Neutrophil (primary cell): ENCODE measurements around the gene HJV.

ENCODE experiments used
- H3K27ac ChIP-seq: fragments of 200-600 bp; sonication (generic); 2 replicates; pipeline ENCODE4 v1.5.1; 2016; ENCODE audit warnings: mild to moderate bottlenecking, moderate library complexity
- H3K27me3 ChIP-seq: fragments of 200-600 bp; sonication (generic); 2 replicates; pipeline ENCODE4 v1.6.0; 2016; ENCODE audit warnings: mild to moderate bottlenecking
- H3K36me3 ChIP-seq: fragments of 200-600 bp; sonication (generic); 2 replicates; pipeline ENCODE4 v1.5.1; 2017
- H3K4me1 ChIP-seq, 2 experiments: fragments of 200-600 bp in 1 of 2; sonication (generic) in 1 of 2; 1 replicate in 1 of 2; 2 replicates in 1 of 2; pipeline versions ENCODE4 v1.5.1 to v1.6.1; 2013 to 2016; ENCODE audit warnings: low read depth in 1 of 2, low read length in 1 of 2, mild to moderate bottlenecking in 1 of 2, moderate library complexity in 1 of 2; ENCODE audit not compliant: control insufficient read depth in 1 of 2, insufficient read depth in 1 of 2
- H3K4me3 ChIP-seq, 2 experiments: fragments of 200-600 bp in 1 of 2; sonication (generic) in 1 of 2; 1 replicate in 1 of 2; 2 replicates in 1 of 2; pipeline ENCODE4 v1.5.1; 2013 to 2016; ENCODE audit warnings: low read depth in 1 of 2, low read length in 1 of 2, mild to moderate bottlenecking in 1 of 2, moderate library complexity in 1 of 2
- H3K9me3 ChIP-seq: fragments of 200-600 bp; sonication (generic); 2 replicates; pipeline ENCODE4 v1.5.1; 2016
- TF ChIP-seq, protein P1 (sequence below): fragments of 200-600 bp; sonication (generic); IDR thresholded peaks from 2 replicates; pipeline ENCODE4 v1.5.1; 2016; ENCODE audit warnings: antibody characterized with exemption

HJV gene

DNA sequence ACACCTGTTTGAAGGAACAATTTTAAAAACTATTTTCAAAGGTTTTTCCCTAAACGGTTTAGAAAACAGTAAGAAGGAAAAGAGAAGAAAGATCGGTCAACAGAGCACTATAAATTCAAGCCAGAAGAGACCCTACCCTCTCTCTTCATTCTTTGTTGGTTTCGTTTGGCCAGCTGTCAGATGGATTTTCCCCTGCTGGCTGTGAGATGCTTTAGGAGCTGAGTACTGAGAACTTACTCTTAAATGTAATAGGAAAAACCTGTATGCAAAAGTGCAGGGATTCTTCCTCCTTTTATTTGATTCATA is 23.9 kb downstream of the HJV start:
- H3K9me3 ChIP-seq: no peaks in the 10 kb centered on the region
- no peaks in the 10 kb centered on the region for H3K27me3 ChIP-seq
- peaks cover 29% of the 10 kb centered on the region for H3K36me3 ChIP-seq
- H3K27ac ChIP-seq: peak overlapping the region; percentile 94
- TF ChIP-seq, protein P1, sequence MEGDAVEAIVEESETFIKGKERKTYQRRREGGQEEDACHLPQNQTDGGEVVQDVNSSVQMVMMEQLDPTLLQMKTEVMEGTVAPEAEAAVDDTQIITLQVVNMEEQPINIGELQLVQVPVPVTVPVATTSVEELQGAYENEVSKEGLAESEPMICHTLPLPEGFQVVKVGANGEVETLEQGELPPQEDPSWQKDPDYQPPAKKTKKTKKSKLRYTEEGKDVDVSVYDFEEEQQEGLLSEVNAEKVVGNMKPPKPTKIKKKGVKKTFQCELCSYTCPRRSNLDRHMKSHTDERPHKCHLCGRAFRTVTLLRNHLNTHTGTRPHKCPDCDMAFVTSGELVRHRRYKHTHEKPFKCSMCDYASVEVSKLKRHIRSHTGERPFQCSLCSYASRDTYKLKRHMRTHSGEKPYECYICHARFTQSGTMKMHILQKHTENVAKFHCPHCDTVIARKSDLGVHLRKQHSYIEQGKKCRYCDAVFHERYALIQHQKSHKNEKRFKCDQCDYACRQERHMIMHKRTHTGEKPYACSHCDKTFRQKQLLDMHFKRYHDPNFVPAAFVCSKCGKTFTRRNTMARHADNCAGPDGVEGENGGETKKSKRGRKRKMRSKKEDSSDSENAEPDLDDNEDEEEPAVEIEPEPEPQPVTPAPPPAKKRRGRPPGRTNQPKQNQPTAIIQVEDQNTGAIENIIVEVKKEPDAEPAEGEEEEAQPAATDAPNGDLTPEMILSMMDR: no peak
- H3K4me3 ChIP-seq: peak overlapping the region; percentile 95 to 100
- H3K4me1 ChIP-seq: peaks cover 32 to 57% of the 10 kb centered on the region in 2 experiments

DNA sequence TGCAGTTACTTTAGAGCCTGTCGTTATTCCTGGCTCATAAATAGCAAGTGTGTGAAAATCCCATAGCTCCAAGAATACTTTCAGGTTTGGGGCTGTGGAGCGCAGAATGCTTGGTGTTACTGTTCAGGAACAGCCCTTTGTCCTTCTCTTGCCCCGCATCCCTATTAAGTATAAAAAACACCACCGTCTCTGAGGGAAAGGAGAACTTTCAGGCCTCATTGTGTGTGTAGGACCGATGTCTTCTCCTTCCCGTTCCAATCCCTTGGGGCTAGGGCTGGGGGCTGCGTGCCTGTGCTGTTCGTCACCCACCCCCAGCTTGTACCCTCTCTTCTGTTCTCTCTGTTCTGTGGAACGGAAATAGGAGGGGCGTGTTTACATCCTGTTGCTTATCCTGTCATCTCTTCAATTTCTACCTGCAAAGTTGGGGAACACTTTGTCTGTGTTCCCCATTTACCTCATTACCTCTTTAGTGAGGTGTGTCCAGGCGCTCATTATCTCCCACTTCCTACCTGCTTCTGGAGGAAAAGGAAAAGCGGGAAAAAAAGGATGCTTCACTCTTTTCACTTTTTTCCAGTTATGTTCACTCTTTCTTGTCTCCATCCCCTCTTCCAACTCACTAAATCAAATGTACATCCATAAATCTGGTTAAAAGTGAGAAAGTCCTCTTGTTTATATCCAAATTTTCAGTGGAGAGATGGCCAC is 24.4 kb downstream of the HJV start:
- H3K4me3 ChIP-seq: peak overlapping the region; percentile 95 to 100
- no peaks in the 10 kb centered on the region for H3K27me3 ChIP-seq
- H3K36me3 ChIP-seq: peaks cover 34% of the 10 kb centered on the region
- H3K4me1 ChIP-seq: peaks cover 37 to 62% of the 10 kb centered on the region in 2 experiments
- H3K27ac ChIP-seq: peak overlapping the region; percentile 94
- no peaks in the 10 kb centered on the region for H3K9me3 ChIP-seq
- TF ChIP-seq, protein P1: no peak

DNA sequence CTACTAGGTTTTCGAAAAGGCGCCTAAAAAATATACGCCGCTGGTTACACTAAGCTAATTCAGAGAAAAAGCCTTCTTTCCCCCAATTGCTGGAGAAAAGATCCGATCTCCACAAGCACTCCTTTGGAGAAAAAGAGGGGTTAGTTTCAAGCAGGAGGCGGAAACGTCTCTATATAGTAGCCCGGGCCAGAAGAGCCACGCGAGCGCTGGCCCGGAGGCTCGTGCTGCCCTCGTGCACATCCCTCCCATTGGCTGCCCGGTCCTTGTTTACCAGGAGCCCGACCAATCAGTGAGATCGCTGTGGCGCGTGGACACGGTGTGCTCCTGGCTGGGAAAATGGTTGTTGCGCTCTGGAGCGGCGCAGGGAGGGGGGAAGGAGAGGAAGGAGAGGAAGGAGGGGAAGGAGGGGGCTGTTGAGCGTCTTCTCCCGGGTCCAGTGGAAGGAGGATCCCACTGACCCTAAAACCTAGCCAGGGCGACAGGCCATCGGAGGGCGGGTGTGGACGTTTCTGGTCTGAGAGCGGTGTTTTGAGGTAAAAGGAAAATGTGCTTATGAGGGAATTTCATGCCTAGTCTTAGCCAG is 25.0 kb downstream of the HJV start, which contains the start of gene TXNIP:
TSS of gene TXNIP (minus strand) at position 147 of the 583 bp plus-strand sequence. CDS start 313 bp downstream, outside the sequence.
- H3K4me1 ChIP-seq: peaks cover 43 to 69% of the 10 kb centered on the region in 2 experiments
- peaks cover 41% of the 10 kb centered on the region for H3K36me3 ChIP-seq
- no peaks in the 10 kb centered on the region for H3K9me3 ChIP-seq
- H3K27ac ChIP-seq: peak within 1 kb of the TSS; percentile 94
- peak within 1 kb of the TSS; percentile 95 to 100 for H3K4me3 ChIP-seq
- no peaks in the 10 kb centered on the region for H3K27me3 ChIP-seq
- TF ChIP-seq, protein P1: peak; percentile 44

DNA sequence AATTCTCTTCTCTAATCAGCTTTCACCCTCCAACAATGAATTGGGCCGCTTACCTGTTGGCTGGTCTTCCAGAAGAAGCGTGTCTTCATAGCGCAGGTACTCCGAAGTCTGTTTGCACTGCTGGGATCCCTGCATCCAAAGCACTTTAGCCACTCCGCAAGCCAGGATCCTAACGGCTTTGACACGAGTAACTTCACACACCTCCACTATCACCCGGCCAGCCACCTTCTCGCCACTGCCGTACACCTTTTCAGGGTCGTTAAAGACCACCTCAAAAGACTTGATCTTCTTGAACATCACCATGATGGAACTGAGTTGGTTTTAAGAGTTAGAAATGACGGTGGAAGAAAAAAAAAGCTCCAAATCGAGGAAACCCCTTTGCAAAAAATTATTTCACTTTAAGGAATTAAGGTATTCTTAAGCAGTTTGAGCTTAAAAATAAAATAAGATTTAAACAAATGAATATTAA is 25.5 kb downstream of the HJV start:
- Histone ChIP-seq H3K27ac (peak overlapping the region; percentile 94), H3K9me3 (no peaks in the 10 kb centered on the region), H3K4me1 (peaks cover 46 to 69% of the 10 kb centered on the region in 2 experiments), H3K4me3 (peak overlapping the region; percentile 95 to 100), H3K27me3 (no peaks in the 10 kb centered on the region), H3K36me3 (peaks cover 45% of the 10 kb centered on the region)
- TF ChIP-seq, protein P1: no peak

DNA sequence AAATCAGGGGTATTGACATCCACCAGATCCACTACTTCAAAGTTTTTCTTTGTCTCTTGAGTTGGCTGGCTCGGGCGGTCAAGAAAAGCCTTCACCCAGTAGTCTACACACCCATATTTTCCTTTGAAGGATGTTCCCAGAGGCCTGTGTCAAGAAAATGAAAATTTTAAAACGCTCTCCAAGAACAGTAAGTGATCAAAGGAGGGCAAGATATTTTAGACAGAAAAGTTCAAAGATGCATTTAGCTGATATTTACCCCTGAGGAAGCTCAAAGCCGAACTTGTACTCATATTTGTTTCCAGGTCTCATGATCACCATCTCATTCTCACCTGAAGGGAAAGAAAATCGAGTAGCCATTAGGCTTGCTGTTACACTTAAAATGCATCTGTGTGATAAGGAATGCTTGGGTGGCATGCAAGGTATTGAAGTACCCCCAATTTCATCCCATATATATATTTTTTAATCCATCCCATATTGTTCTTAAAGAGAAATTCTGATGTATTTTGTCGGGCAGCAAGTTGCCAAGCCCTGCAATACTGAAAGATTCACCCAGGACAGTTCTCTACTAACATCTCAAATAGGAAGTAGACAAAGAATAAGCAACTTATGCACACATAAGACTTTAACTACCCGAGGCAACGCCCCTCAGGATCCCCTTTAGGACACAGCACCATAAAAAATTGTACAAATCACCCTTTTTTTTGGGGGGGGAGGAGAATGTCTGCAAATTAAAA is 26.2 kb downstream of the HJV start:
- peaks cover 46 to 69% of the 10 kb centered on the region in 2 experiments for H3K4me1 ChIP-seq
- peak overlapping the region; percentile 94 for H3K27ac ChIP-seq
- H3K4me3 ChIP-seq: peak overlapping the region; percentile 95 to 100
- no peaks in the 10 kb centered on the region for H3K9me3 ChIP-seq
- H3K36me3 ChIP-seq: peaks cover 47% of the 10 kb centered on the region
- TF ChIP-seq, protein P1: no peak
- no peaks in the 10 kb centered on the region for H3K27me3 ChIP-seq
